ENCODE results near the gene CT47B1.

CT47B1 gene

GRCh38 chrX:120824021-120824420 is 51.6 kb downstream of the CT47B1 start:
- TF ChIP-seq CTCF (IDR thresholded peaks at IDR 0.05; ENCODE audit: low read depth, low read length) = no peak
- no peak overlapping the region for H3K4me3 ChIP-seq (ENCODE audit: low read depth, low read length)
- in situ Hi-C loops (cut with HindIII; ENCODE audit: low sequenced_read_pairs) = no loop called here
- DNase-seq (ENCODE audit: low read depth, low spot score) = no peak

GRCh38 chrX:120823556-120823955 is 52.1 kb downstream of the CT47B1 start:
- no peak for DNase-seq (ENCODE audit: low read depth, low spot score)
- H3K4me3 ChIP-seq (ENCODE audit: low read depth, low read length) = no peak overlapping the region
- in situ Hi-C loops (cut with HindIII; ENCODE audit: low sequenced_read_pairs) = no loop called here
- TF ChIP-seq CTCF (IDR thresholded peaks at IDR 0.05; ENCODE audit: low read depth, low read length) = no peak
